ENCODE results near the gene HABP2. TPM values are rescaled to one million over a fixed set of nuclear protein-coding genes. Genes with fewer than 3 reads are reported as not detected.

The HABP2 gene
- polyA plus RNA-seq, 2 donors: not detected

GRCh38 chr10:113524539-113525490, 28.0 kb upstream of the HABP2 start:
- H3K36me3 ChIP-seq (ENCODE audit: control insufficient read depth in 2 of 2, insufficient read depth in 2 of 2, low read length in 1 of 2): no peaks in the 10 kb centered on the region
- no peaks in the 10 kb centered on the region for H3K9me3 ChIP-seq (ENCODE audit: control insufficient read depth in 2 of 2, insufficient read depth in 1 of 2, low read depth in 1 of 2, low read length in 1 of 2)
- no peaks in the 10 kb centered on the region for H3K27me3 ChIP-seq (ENCODE audit: control insufficient read depth in 1 of 2, insufficient read depth in 2 of 2, low read length in 2 of 2)
- no peak overlapping the region for H3K4me3 ChIP-seq (ENCODE audit: low read depth in 1 of 2, low read length in 2 of 2)
- H3K4me1 ChIP-seq (ENCODE audit: control insufficient read depth in 2 of 2, insufficient read depth in 2 of 2, low read length in 1 of 2): no peaks in the 10 kb centered on the region
- H3K27ac ChIP-seq (ENCODE audit: low read depth in 2 of 2, low read length in 1 of 2): no peak overlapping the region
- 77 to 86% methylated on average over 11 of the region's 11 CpGs for WGBS, 2 donors

GRCh38 chr10:113525713-113526112, 27.1 kb upstream of the HABP2 start:
- Histone ChIP-seq H3K27ac (ENCODE audit: low read depth in 2 of 2, low read length in 1 of 2) (no peak overlapping the region), H3K36me3 (ENCODE audit: control insufficient read depth in 2 of 2, insufficient read depth in 2 of 2, low read length in 1 of 2) (no peaks in the 10 kb centered on the region), H3K27me3 (ENCODE audit: control insufficient read depth in 1 of 2, insufficient read depth in 2 of 2, low read length in 2 of 2) (no peaks in the 10 kb centered on the region), H3K9me3 (ENCODE audit: control insufficient read depth in 2 of 2, insufficient read depth in 1 of 2, low read depth in 1 of 2, low read length in 1 of 2) (no peaks in the 10 kb centered on the region), H3K4me1 (ENCODE audit: control insufficient read depth in 2 of 2, insufficient read depth in 2 of 2, low read length in 1 of 2) (no peaks in the 10 kb centered on the region), H3K4me3 (ENCODE audit: low read depth in 1 of 2, low read length in 2 of 2) (no peak overlapping the region)
- WGBS, 2 donors: 83 to 84% methylated on average over 5 of the region's 5 CpGs

DNA sequence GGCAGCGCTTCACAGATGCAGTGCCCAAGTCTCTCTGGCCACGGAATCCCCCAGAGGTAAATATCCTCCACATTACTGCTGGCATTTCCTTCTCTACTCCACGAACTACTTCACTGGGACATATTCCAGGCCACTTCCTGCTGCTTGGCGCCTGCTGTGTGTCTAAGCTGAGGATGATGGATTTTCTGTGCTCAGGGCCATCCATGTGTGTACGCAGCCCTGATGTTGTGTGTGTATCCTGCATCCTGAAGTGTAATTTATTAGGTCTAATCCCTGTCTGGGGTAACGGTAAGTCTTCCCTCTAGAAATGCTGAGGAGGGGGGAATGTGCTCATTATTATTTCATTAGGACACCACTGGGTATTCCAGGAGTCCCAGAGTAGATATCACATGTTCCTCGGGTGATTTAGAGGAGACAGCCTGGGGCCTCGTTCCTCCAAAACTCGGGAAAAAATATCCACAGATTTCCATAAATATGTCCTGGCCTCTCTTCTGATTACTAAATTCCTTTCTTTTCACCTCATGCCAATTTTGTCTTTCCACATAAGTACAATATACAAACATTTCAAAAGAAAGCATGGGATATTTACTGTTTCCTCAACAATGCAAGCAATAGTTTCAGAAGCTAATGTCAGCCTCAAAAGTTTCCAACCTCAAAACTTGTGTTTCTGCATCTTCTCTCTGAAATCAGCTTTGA, 25.5 kb upstream of the HABP2 start:
- H3K9me3 ChIP-seq (ENCODE audit: control insufficient read depth in 2 of 2, insufficient read depth in 1 of 2, low read depth in 1 of 2, low read length in 1 of 2): no peaks in the 10 kb centered on the region
- H3K36me3 ChIP-seq (ENCODE audit: control insufficient read depth in 2 of 2, insufficient read depth in 2 of 2, low read length in 1 of 2): no peaks in the 10 kb centered on the region
- no peaks in the 10 kb centered on the region for H3K27me3 ChIP-seq (ENCODE audit: control insufficient read depth in 1 of 2, insufficient read depth in 2 of 2, low read length in 2 of 2)
- H3K27ac ChIP-seq (ENCODE audit: low read depth in 2 of 2, low read length in 1 of 2): no peak overlapping the region
- 49 to 59% methylated on average over 9 of the region's 9 CpGs for WGBS, 2 donors
- no peak overlapping the region for H3K4me3 ChIP-seq (ENCODE audit: low read depth in 1 of 2, low read length in 2 of 2)
- no peaks in the 10 kb centered on the region for H3K4me1 ChIP-seq (ENCODE audit: control insufficient read depth in 2 of 2, insufficient read depth in 2 of 2, low read length in 1 of 2)

DNA sequence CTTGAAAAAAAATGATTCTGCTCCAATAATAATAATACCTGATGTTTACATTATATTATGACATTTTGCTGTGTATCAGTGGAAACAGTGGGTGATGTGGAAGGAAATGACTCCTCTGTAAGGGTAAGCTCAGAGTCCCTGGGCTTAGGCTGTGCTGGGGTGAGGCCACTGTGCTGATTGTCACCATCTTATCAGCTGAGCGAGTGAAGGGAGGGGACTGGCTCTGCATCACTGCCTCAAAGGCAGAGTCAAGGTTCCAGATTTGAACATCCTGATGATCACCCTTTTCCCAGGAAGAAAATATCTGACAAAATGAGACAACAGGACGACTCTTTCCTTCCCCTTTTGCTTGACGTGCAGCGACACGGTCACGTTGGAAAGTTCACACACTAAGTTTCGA, 24.0 kb upstream of the HABP2 start:
- Histone ChIP-seq H3K27ac (ENCODE audit: low read depth in 2 of 2, low read length in 1 of 2) (no peak overlapping the region), H3K4me3 (ENCODE audit: low read depth in 1 of 2, low read length in 2 of 2) (no peak overlapping the region), H3K4me1 (ENCODE audit: control insufficient read depth in 2 of 2, insufficient read depth in 2 of 2, low read length in 1 of 2) (no peaks in the 10 kb centered on the region), H3K36me3 (ENCODE audit: control insufficient read depth in 2 of 2, insufficient read depth in 2 of 2, low read length in 1 of 2) (no peaks in the 10 kb centered on the region), H3K27me3 (ENCODE audit: control insufficient read depth in 1 of 2, insufficient read depth in 2 of 2, low read length in 2 of 2) (no peaks in the 10 kb centered on the region), H3K9me3 (ENCODE audit: control insufficient read depth in 2 of 2, insufficient read depth in 1 of 2, low read depth in 1 of 2, low read length in 1 of 2) (no peaks in the 10 kb centered on the region)
- 82 to 91% methylated on average over 7 of the region's 7 CpGs for WGBS, 2 donors

GRCh38 chr10:113529575-113529974, 23.3 kb upstream of the HABP2 start:
- Histone ChIP-seq H3K36me3 (ENCODE audit: control insufficient read depth in 2 of 2, insufficient read depth in 2 of 2, low read length in 1 of 2) (no peaks in the 10 kb centered on the region), H3K9me3 (ENCODE audit: control insufficient read depth in 2 of 2, insufficient read depth in 1 of 2, low read depth in 1 of 2, low read length in 1 of 2) (no peaks in the 10 kb centered on the region), H3K27me3 (ENCODE audit: control insufficient read depth in 1 of 2, insufficient read depth in 2 of 2, low read length in 2 of 2) (no peaks in the 10 kb centered on the region), H3K4me3 (ENCODE audit: low read depth in 1 of 2, low read length in 2 of 2) (no peak overlapping the region), H3K4me1 (ENCODE audit: control insufficient read depth in 2 of 2, insufficient read depth in 2 of 2, low read length in 1 of 2) (no peaks in the 10 kb centered on the region), H3K27ac (ENCODE audit: low read depth in 2 of 2, low read length in 1 of 2) (no peak overlapping the region)
- 92 to 94% methylated on average over 8 of the region's 8 CpGs for WGBS, 2 donors

DNA sequence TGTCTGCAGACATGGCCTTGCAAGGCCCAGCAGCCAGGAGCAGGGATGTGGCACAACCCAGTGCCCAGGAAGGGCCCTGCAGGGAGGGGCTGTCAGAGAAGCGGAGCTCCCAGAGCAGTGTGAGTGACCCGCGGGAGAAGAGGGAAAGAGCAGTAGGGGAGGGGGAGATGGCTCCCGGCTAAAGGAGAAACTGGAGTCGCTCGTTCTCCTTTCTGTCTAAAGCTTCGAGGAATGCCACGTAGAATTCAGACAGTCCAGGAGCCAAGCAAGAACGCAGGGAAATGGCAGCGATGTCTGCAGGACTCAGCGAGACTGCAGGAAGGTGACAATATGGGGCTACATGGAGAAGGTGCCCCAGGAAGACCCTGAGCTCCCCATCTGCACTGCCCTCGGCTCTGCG, 22.4 kb upstream of the HABP2 start:
- Histone ChIP-seq H3K36me3 (ENCODE audit: control insufficient read depth in 2 of 2, insufficient read depth in 2 of 2, low read length in 1 of 2) (no peaks in the 10 kb centered on the region), H3K9me3 (ENCODE audit: control insufficient read depth in 2 of 2, insufficient read depth in 1 of 2, low read depth in 1 of 2, low read length in 1 of 2) (no peaks in the 10 kb centered on the region), H3K4me3 (ENCODE audit: low read depth in 1 of 2, low read length in 2 of 2) (no peak overlapping the region), H3K27ac (ENCODE audit: low read depth in 2 of 2, low read length in 1 of 2) (no peak overlapping the region), H3K4me1 (ENCODE audit: control insufficient read depth in 2 of 2, insufficient read depth in 2 of 2, low read length in 1 of 2) (no peaks in the 10 kb centered on the region), H3K27me3 (ENCODE audit: control insufficient read depth in 1 of 2, insufficient read depth in 2 of 2, low read length in 2 of 2) (no peaks in the 10 kb centered on the region)
- 82 to 85% methylated on average over 13 of the region's 13 CpGs for WGBS, 2 donors

GRCh38 chr10:113532724-113533123, 20.1 kb upstream of the HABP2 start:
- Histone ChIP-seq H3K4me3 (ENCODE audit: low read depth in 1 of 2, low read length in 2 of 2) (no peak overlapping the region), H3K27me3 (ENCODE audit: control insufficient read depth in 1 of 2, insufficient read depth in 2 of 2, low read length in 2 of 2) (no peaks in the 10 kb centered on the region), H3K36me3 (ENCODE audit: control insufficient read depth in 2 of 2, insufficient read depth in 2 of 2, low read length in 1 of 2) (no peaks in the 10 kb centered on the region), H3K9me3 (ENCODE audit: control insufficient read depth in 2 of 2, insufficient read depth in 1 of 2, low read depth in 1 of 2, low read length in 1 of 2) (no peaks in the 10 kb centered on the region), H3K4me1 (ENCODE audit: control insufficient read depth in 2 of 2, insufficient read depth in 2 of 2, low read length in 1 of 2) (no peaks in the 10 kb centered on the region), H3K27ac (ENCODE audit: low read depth in 2 of 2, low read length in 1 of 2) (no peak overlapping the region)
- 88 to 95% methylated on average over 3 of the region's 3 CpGs for WGBS, 2 donors

DNA sequence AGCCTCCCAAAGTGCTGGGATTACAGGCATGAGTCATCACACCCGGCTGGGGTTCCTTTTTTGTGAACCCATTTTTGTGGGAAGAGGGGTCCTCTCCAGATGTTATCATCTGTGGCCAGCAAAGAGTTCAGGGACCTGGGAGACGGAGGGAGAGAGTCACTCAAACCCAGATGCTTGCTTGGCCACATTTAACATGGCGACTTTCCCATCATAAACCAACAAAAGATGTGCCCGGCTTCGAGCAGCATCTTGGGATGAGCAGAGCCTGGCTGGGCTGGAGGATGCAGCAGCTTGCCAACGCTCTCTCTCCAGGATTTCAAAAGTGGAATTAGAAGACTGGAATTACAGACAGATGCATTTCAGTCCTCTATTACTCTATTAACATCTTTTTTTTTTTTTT, 19.1 kb upstream of the HABP2 start:
- Histone ChIP-seq H3K9me3 (ENCODE audit: control insufficient read depth in 2 of 2, insufficient read depth in 1 of 2, low read depth in 1 of 2, low read length in 1 of 2) (no peaks in the 10 kb centered on the region), H3K4me1 (ENCODE audit: control insufficient read depth in 2 of 2, insufficient read depth in 2 of 2, low read length in 1 of 2) (no peaks in the 10 kb centered on the region), H3K4me3 (ENCODE audit: low read depth in 1 of 2, low read length in 2 of 2) (no peak overlapping the region), H3K27me3 (ENCODE audit: control insufficient read depth in 1 of 2, insufficient read depth in 2 of 2, low read length in 2 of 2) (no peaks in the 10 kb centered on the region), H3K36me3 (ENCODE audit: control insufficient read depth in 2 of 2, insufficient read depth in 2 of 2, low read length in 1 of 2) (no peaks in the 10 kb centered on the region), H3K27ac (ENCODE audit: low read depth in 2 of 2, low read length in 1 of 2) (no peak overlapping the region)
- 76 to 83% methylated on average over 6 of the region's 6 CpGs for WGBS, 2 donors

DNA sequence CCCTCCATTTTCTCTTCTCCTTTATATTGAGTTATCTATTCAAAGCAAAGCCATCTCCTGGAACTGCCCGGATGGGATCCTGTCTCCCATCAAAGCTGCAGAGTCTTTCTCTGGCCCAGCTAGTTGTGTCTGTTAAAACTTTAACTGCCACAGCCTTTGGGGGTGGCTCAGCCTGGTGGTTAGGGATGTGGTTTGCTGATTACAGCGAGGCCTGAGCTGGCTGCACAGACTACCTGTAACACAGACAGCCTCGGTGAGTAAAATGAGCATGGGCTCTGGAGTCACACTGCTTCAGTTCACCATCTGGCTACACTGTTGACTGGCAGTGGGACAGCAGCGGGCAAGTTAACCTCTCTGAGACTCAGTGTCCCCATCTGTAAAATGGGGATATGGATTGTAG, 18.4 kb upstream of the HABP2 start:
- no peaks in the 10 kb centered on the region for H3K36me3 ChIP-seq (ENCODE audit: control insufficient read depth in 2 of 2, insufficient read depth in 2 of 2, low read length in 1 of 2)

More for the DNA sequence above, 18.4 kb upstream of the HABP2 start:
- Histone ChIP-seq H3K4me1 (ENCODE audit: control insufficient read depth in 2 of 2, insufficient read depth in 2 of 2, low read length in 1 of 2) (peaks cover 0 to 2% of the 10 kb centered on the region in 2 donors), H3K4me3 (ENCODE audit: low read depth in 1 of 2, low read length in 2 of 2) (no peak overlapping the region), H3K27ac (ENCODE audit: low read depth in 2 of 2, low read length in 1 of 2) (no peak overlapping the region), H3K9me3 (ENCODE audit: control insufficient read depth in 2 of 2, insufficient read depth in 1 of 2, low read depth in 1 of 2, low read length in 1 of 2) (no peaks in the 10 kb centered on the region), H3K27me3 (ENCODE audit: control insufficient read depth in 1 of 2, insufficient read depth in 2 of 2, low read length in 2 of 2) (no peaks in the 10 kb centered on the region)
- 74 to 78% methylated on average over 4 of the region's 4 CpGs for WGBS, 2 donors
